Measurements from ENCODE around the gene VSIG10L2. TPM values are rescaled to one million over a fixed set of nuclear protein-coding genes. Genes with fewer than 3 reads are reported as not detected.

The VSIG10L2 gene
- total and polyA plus RNA-seq, 4 donors, result 0.48 TPM; not detected in 3

DNA sequence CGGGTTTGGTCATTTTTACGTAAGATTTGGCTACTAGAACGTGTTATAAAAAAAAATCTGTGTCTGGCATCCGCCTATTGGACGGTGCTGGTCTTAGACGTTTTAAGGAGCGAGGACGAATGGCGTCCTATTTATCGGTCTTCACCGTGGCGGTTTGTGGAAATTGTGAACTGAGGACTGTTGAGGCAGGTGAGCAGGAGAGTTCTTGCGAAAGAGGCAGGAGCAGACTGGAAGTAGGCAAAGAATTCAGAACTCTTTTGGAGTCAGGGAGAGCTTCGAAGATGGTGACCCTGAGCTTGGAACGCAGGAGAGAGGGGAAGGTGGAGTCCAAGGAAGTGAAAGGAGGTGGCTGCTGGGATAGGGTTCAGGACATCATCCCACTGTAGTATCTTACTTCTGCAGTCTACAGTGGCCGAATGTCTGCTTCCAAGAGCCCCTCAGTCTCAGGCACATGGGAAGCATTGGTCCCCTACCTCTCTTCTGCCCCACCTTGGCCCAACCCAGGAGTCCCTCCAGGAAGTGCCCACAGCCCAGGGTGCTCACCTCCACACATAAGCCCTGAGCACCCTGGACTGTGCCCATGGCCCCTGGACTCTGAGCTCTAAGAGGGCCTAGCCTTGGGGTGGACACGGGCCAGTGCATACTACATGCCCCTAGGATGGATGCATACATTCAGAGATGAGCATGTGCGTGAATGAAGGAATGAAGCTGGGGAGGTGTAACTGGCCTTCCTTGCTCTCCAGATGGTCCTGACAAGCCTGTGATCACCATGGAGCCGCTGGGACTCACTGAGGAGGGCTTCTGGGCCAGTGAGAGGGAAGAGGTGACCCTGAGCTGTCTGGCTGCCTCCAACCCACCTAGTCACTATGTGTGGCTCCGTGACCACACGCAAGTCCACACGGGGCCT, 3.7 kb downstream of the VSIG10L2 start:
- 93% methylated on average over 22 of the region's 22 CpGs for WGBS, 2 donors
- ATAC-seq (ENCODE audit: low FRiP score), result no peak

DNA sequence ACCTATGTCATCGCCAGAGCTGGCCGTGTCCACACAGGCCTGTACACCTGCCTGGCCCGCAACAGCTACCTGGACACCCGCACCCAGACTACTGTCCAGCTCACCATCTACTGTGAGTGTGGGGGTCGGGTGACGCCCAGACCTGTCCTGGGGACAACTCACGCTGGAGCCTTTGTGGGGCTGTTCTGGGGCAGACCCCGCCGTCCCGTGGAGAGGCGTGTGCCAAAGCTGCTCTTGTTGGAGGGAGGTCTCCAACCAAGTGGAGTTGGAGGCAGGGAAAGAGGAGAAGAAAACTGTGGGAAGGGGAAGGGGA, 4.3 kb downstream of the VSIG10L2 start:
- no peak for DNase-seq
- intact Hi-C loops (cut with DNase I), result no loop called here
- Histone ChIP-seq H3K9me3 (ENCODE audit: control insufficient read depth, low read length) (no peaks in the 10 kb centered on the region), H3K36me3 (ENCODE audit: control insufficient read depth in 1 of 2, insufficient read depth in 2 of 2, low read length in 1 of 2) (no peaks in the 10 kb centered on the region), H3K4me1 (ENCODE audit: control insufficient read depth in 1 of 2, insufficient read depth in 2 of 2, low read length in 2 of 2) (no peaks in the 10 kb centered on the region), H3K27ac (ENCODE audit: low read depth in 1 of 2, low read length in 2 of 2) (no peak overlapping the region), H3K4me3 (ENCODE audit: low read length in 2 of 2) (no peak overlapping the region), H3K27me3 (ENCODE audit: control insufficient read depth in 1 of 2, insufficient read depth in 2 of 2, low read length in 1 of 2) (no peaks in the 10 kb centered on the region)
- no peak for ATAC-seq (ENCODE audit: low FRiP score)
- WGBS, 2 donors, result 92 to 96% methylated on average over 11 of the region's 11 CpGs

More for the DNA sequence above, 3.7 kb downstream of the VSIG10L2 start:
- Histone ChIP-seq H3K27me3 (ENCODE audit: control insufficient read depth in 1 of 2, insufficient read depth in 2 of 2, low read length in 1 of 2) (no peaks in the 10 kb centered on the region), H3K4me3 (ENCODE audit: low read length in 2 of 2) (no peak overlapping the region), H3K36me3 (ENCODE audit: control insufficient read depth in 1 of 2, insufficient read depth in 2 of 2, low read length in 1 of 2) (no peaks in the 10 kb centered on the region), H3K27ac (ENCODE audit: low read depth in 1 of 2, low read length in 2 of 2) (no peak overlapping the region), H3K9me3 (ENCODE audit: control insufficient read depth, low read length) (no peaks in the 10 kb centered on the region), H3K4me1 (ENCODE audit: control insufficient read depth in 1 of 2, insufficient read depth in 2 of 2, low read length in 2 of 2) (no peaks in the 10 kb centered on the region)
- no peak for DNase-seq
- intact Hi-C loops (cut with DNase I), result no loop called here

DNA sequence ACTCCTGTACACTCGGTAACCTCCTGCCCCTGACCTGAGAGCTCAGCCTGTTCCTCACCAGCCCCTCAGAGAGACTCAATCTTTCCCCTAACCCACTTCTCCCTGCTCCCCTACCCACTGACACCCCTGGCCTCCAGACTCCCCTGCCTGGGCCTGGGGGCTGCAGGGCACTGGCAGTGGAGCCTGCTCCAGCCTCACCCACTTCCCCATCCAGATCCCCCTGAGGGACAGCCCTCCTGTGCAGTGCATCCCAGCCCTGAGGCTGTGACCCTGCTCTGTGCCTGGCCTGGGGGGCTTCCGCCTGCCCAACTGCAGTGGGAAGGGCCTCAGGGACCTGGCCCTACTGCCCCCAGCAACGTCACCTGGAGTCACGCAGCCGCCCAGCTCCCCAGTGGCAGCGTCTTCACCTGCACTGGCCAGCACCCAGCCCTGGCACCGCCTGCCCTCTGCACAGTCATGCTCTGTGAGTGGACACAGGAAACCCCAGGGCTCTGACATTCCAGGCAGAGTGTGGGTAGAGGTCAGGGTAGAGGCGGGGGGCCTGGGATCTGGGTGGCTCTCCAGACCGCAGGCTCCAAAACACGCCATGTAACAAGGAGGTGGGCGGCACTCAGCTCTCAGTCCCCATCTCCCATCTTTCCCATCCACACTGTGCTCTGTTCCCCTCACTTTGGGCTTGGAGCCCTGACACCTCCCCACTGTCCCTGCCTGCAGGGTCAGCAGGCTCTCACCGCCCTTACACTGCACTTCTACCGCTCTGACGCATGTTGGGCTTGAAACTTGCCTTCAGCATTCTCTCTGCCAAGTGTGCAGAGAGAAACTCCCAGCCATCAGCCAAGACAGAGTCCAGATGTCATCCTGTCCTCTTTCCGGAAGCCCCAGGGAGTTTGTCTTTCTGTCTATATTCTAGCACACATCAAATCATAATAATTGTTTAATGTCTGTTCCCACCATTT, 5.1 kb downstream of the VSIG10L2 start:
- no peaks in the 10 kb centered on the region for H3K36me3 ChIP-seq (ENCODE audit: control insufficient read depth in 1 of 2, insufficient read depth in 2 of 2, low read length in 1 of 2)
- intact Hi-C loops (cut with DNase I), result no loop called here
- H3K4me3 ChIP-seq (ENCODE audit: low read length in 2 of 2), result no peak overlapping the region
- no peaks in the 10 kb centered on the region for H3K27me3 ChIP-seq (ENCODE audit: control insufficient read depth in 1 of 2, insufficient read depth in 2 of 2, low read length in 1 of 2)
- WGBS, 2 donors, result 71 to 74% methylated on average over 14 to 15 of the region's 15 CpGs
- ATAC-seq (ENCODE audit: low FRiP score), result peak; percentile 58
- H3K9me3 ChIP-seq (ENCODE audit: control insufficient read depth, low read length), result no peaks in the 10 kb centered on the region
- no peaks in the 10 kb centered on the region for H3K4me1 ChIP-seq (ENCODE audit: control insufficient read depth in 1 of 2, insufficient read depth in 2 of 2, low read length in 2 of 2)
- H3K27ac ChIP-seq (ENCODE audit: low read depth in 1 of 2, low read length in 2 of 2), result no peak overlapping the region
- no peak for DNase-seq

DNA sequence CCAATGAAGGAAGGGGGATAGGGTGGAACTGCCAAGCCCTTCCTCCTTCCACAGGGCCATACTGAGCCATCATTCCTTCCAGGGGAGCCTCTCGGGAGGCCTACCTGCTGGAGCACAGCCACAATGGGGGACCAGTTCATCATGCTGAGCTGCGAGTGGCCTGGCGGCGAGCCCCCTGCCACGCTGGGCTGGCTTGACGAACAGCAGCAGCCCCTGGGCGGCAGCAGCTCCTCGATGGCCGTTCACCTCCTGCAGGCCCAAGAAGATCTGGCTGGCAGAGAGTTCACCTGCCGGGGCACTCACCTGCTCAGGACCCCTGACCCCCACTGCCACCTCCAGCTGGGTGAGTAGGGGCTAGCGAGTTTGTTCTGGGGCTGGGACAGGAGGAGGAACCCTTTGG, 5.9 kb downstream of the VSIG10L2 start:
- no peak overlapping the region for H3K4me3 ChIP-seq (ENCODE audit: low read length in 2 of 2)
- ATAC-seq (ENCODE audit: low FRiP score), result no peak
- H3K9me3 ChIP-seq (ENCODE audit: control insufficient read depth, low read length), result no peaks in the 10 kb centered on the region
- no peak overlapping the region for H3K27ac ChIP-seq (ENCODE audit: low read depth in 1 of 2, low read length in 2 of 2)
- DNase-seq, result no peak
- no peaks in the 10 kb centered on the region for H3K27me3 ChIP-seq (ENCODE audit: control insufficient read depth in 1 of 2, insufficient read depth in 2 of 2, low read length in 1 of 2)
- no peaks in the 10 kb centered on the region for H3K36me3 ChIP-seq (ENCODE audit: control insufficient read depth in 1 of 2, insufficient read depth in 2 of 2, low read length in 1 of 2)
- WGBS, 2 donors, result 52 to 64% methylated on average over 11 of the region's 11 CpGs
- no peaks in the 10 kb centered on the region for H3K4me1 ChIP-seq (ENCODE audit: control insufficient read depth in 1 of 2, insufficient read depth in 2 of 2, low read length in 2 of 2)
- intact Hi-C loops (cut with DNase I), result no loop called here

DNA sequence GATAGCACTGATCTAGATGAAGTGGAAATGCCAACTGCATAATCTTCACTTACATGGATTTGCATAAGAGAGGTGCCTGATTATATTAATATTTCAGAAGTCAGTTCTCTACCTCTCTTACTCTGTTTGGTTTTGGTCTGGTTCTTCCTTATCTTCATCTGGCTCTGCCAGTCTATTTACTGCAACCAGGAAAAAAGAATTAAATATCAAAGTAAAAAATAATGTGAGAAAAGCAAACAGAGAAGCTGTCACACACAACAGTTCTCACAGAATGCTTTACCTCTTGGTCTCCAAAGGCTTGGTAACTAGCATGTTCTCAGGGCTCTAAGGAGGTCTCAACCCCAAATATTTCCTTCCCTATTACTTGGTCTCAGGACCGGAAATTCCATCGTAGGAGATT, 6.7 kb downstream of the VSIG10L2 start:
- H3K27me3 ChIP-seq (ENCODE audit: control insufficient read depth in 1 of 2, insufficient read depth in 2 of 2, low read length in 1 of 2), result no peaks in the 10 kb centered on the region
- no peak for ATAC-seq (ENCODE audit: low FRiP score)
- H3K4me3 ChIP-seq (ENCODE audit: low read length in 2 of 2), result no peak overlapping the region
- no peak overlapping the region for H3K27ac ChIP-seq (ENCODE audit: low read depth in 1 of 2, low read length in 2 of 2)
- H3K4me1 ChIP-seq (ENCODE audit: control insufficient read depth in 1 of 2, insufficient read depth in 2 of 2, low read length in 2 of 2), result no peaks in the 10 kb centered on the region
- H3K9me3 ChIP-seq (ENCODE audit: control insufficient read depth, low read length), result no peaks in the 10 kb centered on the region
- DNase-seq, result no peak
- intact Hi-C loops (cut with DNase I), result no loop called here
- 77 to 78% methylated on average over 2 of the region's 2 CpGs for WGBS, 2 donors
- no peaks in the 10 kb centered on the region for H3K36me3 ChIP-seq (ENCODE audit: control insufficient read depth in 1 of 2, insufficient read depth in 2 of 2, low read length in 1 of 2)

DNA sequence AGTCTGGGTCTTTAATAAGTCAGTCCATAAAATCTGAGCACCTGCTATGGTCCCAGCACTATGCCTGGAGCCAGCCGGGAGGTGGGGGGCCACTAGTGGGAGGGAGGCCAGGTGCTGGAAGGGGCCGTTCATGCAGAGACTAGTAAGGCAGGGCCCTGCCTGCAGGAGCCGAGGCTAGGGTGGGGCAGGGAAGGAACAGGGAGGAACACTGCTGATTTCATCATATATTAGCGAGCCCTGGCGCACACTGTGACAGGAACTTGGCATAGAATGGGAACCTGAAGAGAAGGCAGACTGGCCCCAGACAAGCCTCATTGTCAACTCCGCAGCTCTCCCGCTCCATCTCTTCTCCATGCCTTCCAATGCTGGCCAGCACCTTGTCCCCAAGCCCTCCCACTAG, 7.1 kb downstream of the VSIG10L2 start:
- DNase-seq (no peak), ATAC-seq (ENCODE audit: low FRiP score) (no peak)
- H3K27me3 ChIP-seq (ENCODE audit: control insufficient read depth in 1 of 2, insufficient read depth in 2 of 2, low read length in 1 of 2), result no peaks in the 10 kb centered on the region
- H3K9me3 ChIP-seq (ENCODE audit: control insufficient read depth, low read length), result no peaks in the 10 kb centered on the region
- no peaks in the 10 kb centered on the region for H3K4me1 ChIP-seq (ENCODE audit: control insufficient read depth in 1 of 2, insufficient read depth in 2 of 2, low read length in 2 of 2)
- no peak overlapping the region for H3K27ac ChIP-seq (ENCODE audit: low read depth in 1 of 2, low read length in 2 of 2)
- intact Hi-C loops (cut with DNase I), result no loop called here
- WGBS, 2 donors, result 49 to 50% methylated on average over 7 of the region's 7 CpGs
- no peak overlapping the region for H3K4me3 ChIP-seq (ENCODE audit: low read length in 2 of 2)
- no peaks in the 10 kb centered on the region for H3K36me3 ChIP-seq (ENCODE audit: control insufficient read depth in 1 of 2, insufficient read depth in 2 of 2, low read length in 1 of 2)

DNA sequence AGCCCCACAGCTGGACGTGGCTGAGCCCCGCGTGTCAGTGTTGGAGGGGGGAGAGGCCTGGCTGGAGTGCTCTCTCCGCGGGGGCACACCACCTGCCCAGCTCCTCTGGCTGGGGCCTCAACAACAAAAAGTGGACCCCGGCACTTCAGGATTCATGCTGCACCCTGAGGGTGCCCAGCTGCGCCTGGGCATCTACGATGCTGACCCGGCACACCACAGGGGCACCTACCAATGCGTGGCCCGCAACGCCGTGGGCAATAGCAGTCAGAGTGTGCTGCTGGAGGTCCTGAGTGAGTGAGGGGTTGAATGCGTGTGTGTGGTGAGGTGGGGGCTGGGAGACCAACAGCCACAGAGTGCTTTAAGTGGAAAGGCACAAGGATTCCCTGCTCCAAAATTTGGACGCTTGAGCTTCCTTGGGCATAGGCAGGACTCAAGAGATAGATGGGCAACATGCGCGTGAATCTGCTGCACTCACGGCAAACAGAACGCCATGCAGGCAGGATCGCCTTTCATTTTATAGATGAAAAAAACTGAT, 7.6 kb downstream of the VSIG10L2 start:
- H3K4me1 ChIP-seq (ENCODE audit: control insufficient read depth in 1 of 2, insufficient read depth in 2 of 2, low read length in 2 of 2), result no peaks in the 10 kb centered on the region
- H3K36me3 ChIP-seq (ENCODE audit: control insufficient read depth in 1 of 2, insufficient read depth in 2 of 2, low read length in 1 of 2), result no peaks in the 10 kb centered on the region
- no peaks in the 10 kb centered on the region for H3K9me3 ChIP-seq (ENCODE audit: control insufficient read depth, low read length)
- no peak overlapping the region for H3K4me3 ChIP-seq (ENCODE audit: low read length in 2 of 2)
- no peak overlapping the region for H3K27ac ChIP-seq (ENCODE audit: low read depth in 1 of 2, low read length in 2 of 2)
- 81 to 82% methylated on average over 20 of the region's 20 CpGs for WGBS, 2 donors
- intact Hi-C loops (cut with DNase I), result no loop called here
- DNase-seq (no peak), ATAC-seq (ENCODE audit: low FRiP score) (no peak)
- H3K27me3 ChIP-seq (ENCODE audit: control insufficient read depth in 1 of 2, insufficient read depth in 2 of 2, low read length in 1 of 2), result no peaks in the 10 kb centered on the region

DNA sequence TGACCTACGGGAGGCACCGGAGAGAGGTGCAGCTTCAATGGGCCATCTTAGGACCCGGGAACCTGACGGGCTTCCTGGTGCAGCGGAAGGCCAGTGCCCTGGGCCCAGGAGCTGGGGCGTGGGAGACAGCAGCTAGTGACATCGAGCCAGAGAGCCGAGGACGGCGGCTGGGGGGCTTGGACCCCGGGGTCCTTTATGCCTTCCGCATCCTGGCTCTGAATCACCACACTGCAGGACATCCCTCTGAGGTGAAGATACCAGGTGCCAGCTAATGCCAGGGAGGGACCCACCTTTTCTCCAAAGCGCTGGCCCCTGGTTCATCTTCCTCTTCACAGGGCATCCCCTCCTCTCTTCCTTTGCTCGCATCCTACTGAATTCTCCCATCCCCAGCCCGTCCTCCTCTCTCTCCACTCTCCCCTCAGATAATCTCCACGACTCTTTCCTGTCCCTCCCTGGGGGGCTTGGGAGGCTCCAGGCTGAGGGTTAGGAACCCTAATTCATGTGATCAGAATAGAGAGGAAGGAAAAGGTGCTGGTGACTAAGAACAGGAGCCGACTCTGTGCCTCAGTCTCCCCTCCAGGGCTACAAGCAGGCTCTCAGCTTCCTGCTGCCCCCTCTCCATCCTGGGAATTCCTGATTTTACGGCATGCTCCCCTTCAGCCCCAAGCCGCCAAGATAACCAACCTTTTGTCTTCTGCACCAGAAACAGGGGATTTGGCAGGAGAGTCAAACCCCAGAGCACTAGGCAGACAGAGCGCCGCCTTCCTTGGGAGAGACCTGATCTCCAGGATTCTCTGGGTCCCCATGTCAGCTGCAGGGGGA, 8.5 kb downstream of the VSIG10L2 start:
- Histone ChIP-seq H3K36me3 (ENCODE audit: control insufficient read depth in 1 of 2, insufficient read depth in 2 of 2, low read length in 1 of 2) (no peaks in the 10 kb centered on the region), H3K4me1 (ENCODE audit: control insufficient read depth in 1 of 2, insufficient read depth in 2 of 2, low read length in 2 of 2) (no peaks in the 10 kb centered on the region), H3K4me3 (ENCODE audit: low read length in 2 of 2) (no peak overlapping the region), H3K27ac (ENCODE audit: low read depth in 1 of 2, low read length in 2 of 2) (no peak overlapping the region), H3K27me3 (ENCODE audit: control insufficient read depth in 1 of 2, insufficient read depth in 2 of 2, low read length in 1 of 2) (no peaks in the 10 kb centered on the region), H3K9me3 (ENCODE audit: control insufficient read depth, low read length) (no peaks in the 10 kb centered on the region)
- ATAC-seq (ENCODE audit: low FRiP score), result no peak
- 94% methylated on average over 21 of the region's 21 CpGs for WGBS, 2 donors
- DNase-seq, result no peak
- intact Hi-C loops (cut with DNase I), result no loop called here

Measured in aorta (tissue), 5 donors.